Loucy (cell line): ENCODE measurements around the gene SVOPL.

Experiments used
- H2AFZ ChIP-seq: fragments of 200-600 bp; sonication (generic); 2 replicates; pipeline ENCODE4 v1.6.0; 2016; ENCODE audit warnings: antibody characterized with exemption, mild to moderate bottlenecking, low read length, moderate library complexity
- H3F3A ChIP-seq: fragments of 200-600 bp; 2 replicates; pipeline ENCODE4 v1.6.0; 2016; ENCODE audit warnings: antibody characterized with exemption, low read depth, mild to moderate bottlenecking
- H3K27me3 ChIP-seq: fragments of 200-600 bp; sonication (generic); 2 replicates; pipeline ENCODE4 v1.6.1; 2014; ENCODE audit warnings: low read length, mild to moderate bottlenecking; ENCODE audit not compliant: insufficient read depth, poor library complexity, severe bottlenecking
- H3K36me3 ChIP-seq: fragments of 200-600 bp; sonication (generic); 2 replicates; pipeline ENCODE4 v1.6.1; 2016; ENCODE audit warnings: low read length; ENCODE audit not compliant: insufficient read depth
- H3K4me1 ChIP-seq: fragments of 200-600 bp; sonication (generic); 2 replicates; pipeline ENCODE4 v1.5.1; 2014; ENCODE audit warnings: low read length, mild to moderate bottlenecking; ENCODE audit not compliant: insufficient read depth, poor library complexity, severe bottlenecking
- H3K4me2 ChIP-seq: fragments of 200-600 bp; sonication (generic); 2 replicates; pipeline ENCODE4 v1.6.0; 2014; ENCODE audit warnings: antibody characterized with exemption, low read length, low read depth, mild to moderate bottlenecking; ENCODE audit not compliant: poor library complexity, severe bottlenecking
- H3K4me3 ChIP-seq: fragments of 200-600 bp; sonication (generic); 2 replicates; pipeline ENCODE4 v1.5.1; 2014; ENCODE audit warnings: low read length, mild to moderate bottlenecking, mixed read lengths; ENCODE audit not compliant: poor library complexity, severe bottlenecking
- H3K79me2 ChIP-seq: fragments of 200-600 bp; sonication (generic); 2 replicates; pipeline ENCODE4 v1.6.1; 2014; ENCODE audit warnings: low read length; ENCODE audit not compliant: insufficient read depth
- H3K9ac ChIP-seq: fragments of 200-600 bp; sonication (generic); 2 replicates; pipeline ENCODE4 v1.6.0; 2014; ENCODE audit warnings: mild to moderate bottlenecking, low read depth, low read length, moderate library complexity; ENCODE audit not compliant: poor library complexity, severe bottlenecking
- H3K9me2 ChIP-seq: fragments of 200-600 bp; sonication (generic); replicated peaks from 2 replicates; pipeline ENCODE4 v1.6.1; 2016; ENCODE audit warnings: low read depth, low read length, mixed read lengths
- H3K9me3 ChIP-seq: fragments of 200-600 bp; sonication (generic); 2 replicates; pipeline ENCODE4 v1.6.1; 2014; ENCODE audit warnings: mild to moderate bottlenecking, antibody characterized with exemption, low read length, low read depth; ENCODE audit not compliant: insufficient read depth
- H4K20me1 ChIP-seq: fragments of 200-600 bp; sonication (generic); 2 replicates; pipeline ENCODE4 v1.6.0; 2014; ENCODE audit warnings: antibody characterized with exemption, low read length, mild to moderate bottlenecking; ENCODE audit not compliant: insufficient read depth, poor library complexity, severe bottlenecking
- CTCF ChIP-seq: fragments of 200-600 bp; sonication (generic); conservative IDR thresholded peaks from 2 replicates; pipeline ENCODE4 v1.5.1; 2014; ENCODE audit warnings: mild to moderate bottlenecking, antibody characterized with exemption, low read length
- EZH2phosphoT487 ChIP-seq: fragments of 200-600 bp; IDR thresholded peaks from 2 replicates; pipeline ENCODE4 v1.6.1; 2018; ENCODE audit warnings: antibody characterized with exemption, mild to moderate bottlenecking, moderate library complexity, borderline replicate concordance

The SVOPL gene

GRCh38 chr7:138570715-138571114 is 130.4 kb downstream of the SVOPL start:
- Histone ChIP-seq H3K4me3 (no peak overlapping the region), H3K9me2 (no peaks in the 10 kb centered on the region), H3K36me3 (peaks cover 92% of the 10 kb centered on the region), H3K27me3 (no peaks in the 10 kb centered on the region), H3K9me3 (peaks cover 4% of the 10 kb centered on the region; the same call in 1 of the 2 replicates), H3K9ac (no peak overlapping the region), H3F3A (no peaks in the 10 kb centered on the region), H3K4me1 (no peaks in the 10 kb centered on the region), H3K79me2 (no peaks in the 10 kb centered on the region), H3K4me2 (no peak overlapping the region), H2AFZ (no peak overlapping the region), H4K20me1 (no peaks in the 10 kb centered on the region)
- TF ChIP-seq CTCF (no peak), EZH2phosphoT487 (no peak)

GRCh38 chr7:138569418-138569817 is 131.7 kb downstream of the SVOPL start:
- Histone ChIP-seq H4K20me1 (no peaks in the 10 kb centered on the region), H3K9me2 (no peaks in the 10 kb centered on the region), H3K4me2 (no peak overlapping the region), H3F3A (no peaks in the 10 kb centered on the region), H3K9me3 (peaks cover 17% of the 10 kb centered on the region; the same call in 1 of the 2 replicates), H3K36me3 (peaks cover 94% of the 10 kb centered on the region), H3K27me3 (no peaks in the 10 kb centered on the region), H3K79me2 (no peaks in the 10 kb centered on the region), H3K4me3 (no peak overlapping the region), H3K9ac (no peak overlapping the region), H3K4me1 (no peaks in the 10 kb centered on the region), H2AFZ (no peak overlapping the region)
- TF ChIP-seq CTCF, result no peak
- TF ChIP-seq EZH2phosphoT487, result no peak

GRCh38 chr7:138568655-138569054 is 132.5 kb downstream of the SVOPL start:
- no peaks in the 10 kb centered on the region for H3F3A ChIP-seq
- no peak overlapping the region for H3K9ac ChIP-seq
- TF ChIP-seq CTCF (no peak), EZH2phosphoT487 (no peak)
- no peaks in the 10 kb centered on the region for H3K9me2 ChIP-seq
- no peak overlapping the region for H3K4me2 ChIP-seq
- H3K4me1 ChIP-seq, result no peaks in the 10 kb centered on the region
- no peak overlapping the region for H3K4me3 ChIP-seq
- H3K36me3 ChIP-seq, result peaks cover 94% of the 10 kb centered on the region
- H2AFZ ChIP-seq, result no peak overlapping the region
- no peaks in the 10 kb centered on the region for H4K20me1 ChIP-seq
- peaks cover 24% of the 10 kb centered on the region; the same call in 1 of the 2 replicates for H3K9me3 ChIP-seq
- H3K79me2 ChIP-seq, result no peaks in the 10 kb centered on the region
- no peaks in the 10 kb centered on the region for H3K27me3 ChIP-seq
